Measurements from ENCODE around the gene ZNF878. TPM values are rescaled to one million over a fixed set of nuclear protein-coding genes. Genes with fewer than 3 reads are reported as not detected.
A peak's percentile ranks its signal among the peaks of the same experiment; 100 is the strongest.

The ZNF878 gene
- total RNA-seq, 1 experiment from 2014 or later = 1.5 TPM

DNA sequence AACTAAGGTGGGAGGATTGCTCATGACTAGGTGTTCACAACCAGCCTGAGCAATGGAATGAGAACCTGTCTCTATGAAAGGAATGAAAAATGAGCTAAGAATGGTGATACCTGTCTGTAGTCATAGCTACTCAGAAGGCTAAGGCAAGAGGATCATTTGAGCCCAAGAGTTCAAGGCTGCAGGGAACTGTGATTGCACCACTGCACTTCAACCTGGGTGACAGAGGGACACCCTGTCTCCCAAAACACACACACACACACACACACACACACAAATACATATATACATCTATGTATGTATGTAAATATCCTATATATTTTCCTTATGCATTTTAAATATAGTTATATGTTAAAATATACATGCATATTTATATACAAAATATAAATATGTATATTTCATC is 9.9 kb downstream of the ZNF878 start:
- BruUV-seq (replicated peaks) = no TSS peak
- Histone ChIP-seq H3K36me3 (ENCODE audit: insufficient read depth, low read length, poor library complexity, severe bottlenecking) (no peaks in the 10 kb centered on the region), H3K4me1 (ENCODE audit: insufficient read depth, low read length, poor library complexity, severe bottlenecking) (no peaks in the 10 kb centered on the region), H3K4me3 (ENCODE audit: low read depth, low read length, poor library complexity, severe bottlenecking) (no peak overlapping the region), H3K9me3 (ENCODE audit: low read depth, low read length, poor library complexity, severe bottlenecking) (peaks cover 43% of the 10 kb centered on the region), H3K27ac (ENCODE audit: low read depth, low read length, poor library complexity, severe bottlenecking) (no peak overlapping the region), H3K27me3 (replicated peaks; ENCODE audit: insufficient read depth, low read depth, low read length, poor library complexity) (no peaks in the 10 kb centered on the region)
- CTCF ChIA-PET = no interaction called here
- TF ChIP-seq CTCF (conservative IDR thresholded peaks at IDR 0.05; ENCODE audit: low read depth, low read length) (no peak), EZH2 (IDR thresholded peaks at IDR 0.05; ENCODE audit: borderline replicate concordance, low read depth, low read length, poor library complexity, severe bottlenecking) (no peak)
- DNase-seq (ENCODE audit: low spot score) = no peak
- intact Hi-C loops (cut with micrococcal nuclease; ENCODE audit: unreplicated experiment) = no loop called here
- POLR2A ChIA-PET (ENCODE audit: low non-redundant PET) = no interaction called here

GRCh38 chr19:12035220-12036172 is 17.3 kb downstream of the ZNF878 start, which contains the start of gene ZNF433:
TSS of gene ZNF433 (minus strand) at chr19:12035679. CDS start at chr19:12035539, 140 bp downstream.
- no peaks in the 10 kb centered on the region for H3K9me3 ChIP-seq (ENCODE audit: low read depth, low read length, poor library complexity, severe bottlenecking)
- no peaks in the 10 kb centered on the region for H3K36me3 ChIP-seq (ENCODE audit: insufficient read depth, low read length, poor library complexity, severe bottlenecking)
- no peaks in the 10 kb centered on the region for H3K4me1 ChIP-seq (ENCODE audit: insufficient read depth, low read length, poor library complexity, severe bottlenecking)
- DNase-seq (ENCODE audit: low spot score) = peak; percentile 89
- ChIA-PET CTCF (no interaction called here), POLR2A (ENCODE audit: low non-redundant PET) (interaction anchor here (0.6 kb wide), 1 partner anchor 24 kb away, joined by 7 read pairs; no protein-coding TSS in a partner anchor)
- H3K27ac ChIP-seq (ENCODE audit: low read depth, low read length, poor library complexity, severe bottlenecking) = peak within 1 kb of the TSS; percentile 59
- intact Hi-C loops (cut with micrococcal nuclease; ENCODE audit: unreplicated experiment) = no loop called here
- TF ChIP-seq CTCF (conservative IDR thresholded peaks at IDR 0.05; ENCODE audit: low read depth, low read length) (no peak), EZH2 (IDR thresholded peaks at IDR 0.05; ENCODE audit: borderline replicate concordance, low read depth, low read length, poor library complexity, severe bottlenecking) (no peak)
- peak within 1 kb of the TSS; percentile 72 for H3K4me3 ChIP-seq (ENCODE audit: low read depth, low read length, poor library complexity, severe bottlenecking)
- H3K27me3 ChIP-seq (replicated peaks; ENCODE audit: insufficient read depth, low read depth, low read length, poor library complexity) = no peaks in the 10 kb centered on the region
- no TSS peak for BruUV-seq (replicated peaks)

- ChIA-PET CTCF (no interaction called here), POLR2A (ENCODE audit: low non-redundant PET) (no interaction called here)
- no peak overlapping the region for H3K27ac ChIP-seq (ENCODE audit: low read depth, low read length, poor library complexity, severe bottlenecking)
- TF ChIP-seq EZH2 (IDR thresholded peaks at IDR 0.05; ENCODE audit: borderline replicate concordance, low read depth, low read length, poor library complexity, severe bottlenecking) (no peak), CTCF (conservative IDR thresholded peaks at IDR 0.05; ENCODE audit: low read depth, low read length) (no peak)
- intact Hi-C loops (cut with micrococcal nuclease; ENCODE audit: unreplicated experiment) = no loop called here
- no peaks in the 10 kb centered on the region for H3K36me3 ChIP-seq (ENCODE audit: insufficient read depth, low read length, poor library complexity, severe bottlenecking)
- no peaks in the 10 kb centered on the region for H3K4me1 ChIP-seq (ENCODE audit: insufficient read depth, low read length, poor library complexity, severe bottlenecking)
- H3K27me3 ChIP-seq (replicated peaks; ENCODE audit: insufficient read depth, low read depth, low read length, poor library complexity) = no peaks in the 10 kb centered on the region
- BruUV-seq (replicated peaks) = TSS peak; percentile 73
- no peaks in the 10 kb centered on the region for H3K9me3 ChIP-seq (ENCODE audit: low read depth, low read length, poor library complexity, severe bottlenecking)
- H3K4me3 ChIP-seq (ENCODE audit: low read depth, low read length, poor library complexity, severe bottlenecking) = peak overlapping the region; percentile 72
- no peak for DNase-seq (ENCODE audit: low spot score)
Measured at GRCh38 chr19:12034620-12035019, 18.1 kb downstream of the ZNF878 start.

Data from A673 (cell line).